22Rv1 (cell line): ENCODE data around the gene IL6.

Source experiments
- ZFX ChIP-seq: fragments of 450-650 bp; IDR thresholded peaks from 2 replicates; pipeline ENCODE4 v1.6.1; 2017; ENCODE audit warnings: antibody characterized with exemption, borderline replicate concordance
- TF ChIP-seq, protein P1 (sequence below): fragments of 450-650 bp; IDR thresholded peaks from 2 replicates; pipeline ENCODE4 v1.5.1; 2017; ENCODE audit warnings: mild to moderate bottlenecking

DNA sequence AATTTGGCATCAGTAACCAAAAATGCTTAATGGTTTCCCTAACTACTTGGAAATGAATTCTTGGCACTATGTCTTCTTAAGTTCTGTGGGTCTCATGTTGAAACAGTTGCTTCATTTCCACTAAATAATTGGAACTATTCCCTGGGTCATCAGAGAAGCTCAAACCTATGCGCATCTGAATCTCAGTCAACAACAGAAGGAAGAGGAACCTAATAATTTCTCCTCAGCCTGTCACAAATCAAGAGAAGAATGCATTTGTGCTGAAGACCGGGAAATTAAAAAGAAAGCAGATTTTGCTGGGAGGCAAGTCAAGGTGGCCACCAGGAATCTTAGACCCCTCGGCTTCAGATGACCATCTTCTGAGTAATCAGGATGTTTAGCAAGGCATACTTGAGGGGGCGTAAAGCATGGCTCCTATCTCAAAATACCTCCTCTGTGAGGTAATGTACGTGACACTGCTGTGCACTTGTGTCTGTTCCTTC, 54.3 kb downstream of the IL6 start:
- TF ChIP-seq, protein P1, sequence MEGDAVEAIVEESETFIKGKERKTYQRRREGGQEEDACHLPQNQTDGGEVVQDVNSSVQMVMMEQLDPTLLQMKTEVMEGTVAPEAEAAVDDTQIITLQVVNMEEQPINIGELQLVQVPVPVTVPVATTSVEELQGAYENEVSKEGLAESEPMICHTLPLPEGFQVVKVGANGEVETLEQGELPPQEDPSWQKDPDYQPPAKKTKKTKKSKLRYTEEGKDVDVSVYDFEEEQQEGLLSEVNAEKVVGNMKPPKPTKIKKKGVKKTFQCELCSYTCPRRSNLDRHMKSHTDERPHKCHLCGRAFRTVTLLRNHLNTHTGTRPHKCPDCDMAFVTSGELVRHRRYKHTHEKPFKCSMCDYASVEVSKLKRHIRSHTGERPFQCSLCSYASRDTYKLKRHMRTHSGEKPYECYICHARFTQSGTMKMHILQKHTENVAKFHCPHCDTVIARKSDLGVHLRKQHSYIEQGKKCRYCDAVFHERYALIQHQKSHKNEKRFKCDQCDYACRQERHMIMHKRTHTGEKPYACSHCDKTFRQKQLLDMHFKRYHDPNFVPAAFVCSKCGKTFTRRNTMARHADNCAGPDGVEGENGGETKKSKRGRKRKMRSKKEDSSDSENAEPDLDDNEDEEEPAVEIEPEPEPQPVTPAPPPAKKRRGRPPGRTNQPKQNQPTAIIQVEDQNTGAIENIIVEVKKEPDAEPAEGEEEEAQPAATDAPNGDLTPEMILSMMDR, result no peak
- no peak for TF ChIP-seq ZFX
